Suprapubic skin (tissue), 3 donors: ENCODE results near the gene PNPLA1.

Experiments used
- CTCF ChIP-seq, 2 donors: fragments of 200-600 bp in 1 of 2; fragments of 450-650 bp in 1 of 2; sonication (generic) in 1 of 2; IDR thresholded peaks; one replicate each; pipeline ENCODE4 v1.5.1; 2016 to 2019; ENCODE audit warnings: antibody characterized with exemption in 2 of 2, mild to moderate bottlenecking in 1 of 2, moderate library complexity in 1 of 2
- POLR2AphosphoS5 ChIP-seq, 3 donors: sonication (generic); formaldehyde crosslinking; IDR thresholded peaks; one replicate each; pipeline ENCODE4 v1.6.1; 2017; ENCODE audit warnings: antibody characterized with exemption in 3 of 3

DNA sequence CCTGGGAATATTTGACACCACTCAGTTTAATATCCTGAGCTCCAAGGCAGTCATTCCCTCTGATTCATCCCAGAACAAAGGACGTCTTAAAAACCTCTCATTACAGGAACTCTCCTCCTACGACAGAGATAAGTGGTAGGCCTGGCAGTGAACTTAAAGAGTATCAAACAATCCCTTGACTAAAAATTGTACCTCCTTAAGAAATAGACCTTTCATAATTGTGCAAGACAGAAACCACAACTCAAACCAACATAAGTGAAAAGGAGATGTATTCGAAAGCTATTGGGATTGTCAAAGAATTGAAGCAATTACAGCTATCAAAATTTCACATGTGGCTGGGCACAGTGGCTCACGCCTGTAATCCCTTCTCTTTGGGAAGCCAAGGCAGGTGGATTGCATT lies 86.0 kb downstream of the PNPLA1 start:
- TF ChIP-seq CTCF (IDR thresholded peaks at IDR 0.05) (no peak), POLR2AphosphoS5 (IDR thresholded peaks at IDR 0.05) (no peak)
